Suprapubic skin (tissue), 3 donors: ENCODE data around the gene CDC25C.

Experiments used
- POLR2AphosphoS5 ChIP-seq, 3 donors: sonication (generic); formaldehyde crosslinking; IDR thresholded peaks; one replicate each; pipeline ENCODE4 v1.6.1; 2017; ENCODE audit warnings: antibody characterized with exemption in 3 of 3
- TF ChIP-seq, protein P1 (sequence below), 2 donors: fragments of 200-600 bp in 1 of 2; fragments of 450-650 bp in 1 of 2; sonication (generic) in 1 of 2; IDR thresholded peaks; one replicate each; pipeline ENCODE4 v1.5.1; 2016 to 2019; ENCODE audit warnings: antibody characterized with exemption in 2 of 2, mild to moderate bottlenecking in 1 of 2, moderate library complexity in 1 of 2

DNA sequence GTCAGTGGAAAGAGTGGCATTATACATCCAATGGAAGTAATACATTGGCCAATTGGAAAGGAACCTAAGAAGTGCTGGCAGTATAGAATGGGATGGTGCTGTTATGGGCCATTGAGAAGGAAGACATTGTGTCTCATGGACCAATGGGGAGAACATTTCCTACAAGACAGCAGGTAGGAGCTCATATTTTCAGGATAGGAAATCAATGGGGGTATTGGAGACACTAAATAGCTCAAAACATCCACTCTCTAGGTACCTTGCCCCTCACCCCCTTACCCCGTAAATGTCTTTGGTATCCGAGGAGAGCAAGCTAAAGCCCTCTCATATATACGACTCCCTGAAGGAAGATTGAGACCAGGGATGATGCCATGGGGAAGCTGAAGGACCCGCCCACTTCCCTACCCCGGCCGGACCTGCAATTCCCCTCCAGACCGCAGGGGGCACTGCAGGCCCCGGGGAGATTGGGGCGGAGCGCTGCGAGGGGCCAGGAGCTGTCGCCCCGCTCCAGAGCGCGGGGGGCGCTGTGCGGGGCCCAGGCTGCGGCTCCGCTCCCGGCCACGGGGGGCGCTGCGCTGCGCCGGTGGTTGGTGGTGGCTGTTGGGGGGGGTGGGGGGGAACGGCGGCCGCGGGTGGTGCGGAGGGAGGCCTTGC, 20.6 kb upstream of the CDC25C start, which contains the start of gene KDM3B:
- TF ChIP-seq POLR2AphosphoS5 (IDR thresholded peaks at IDR 0.05), result peak in 1 of 3 donors; percentile 53
- TF ChIP-seq, protein P1, sequence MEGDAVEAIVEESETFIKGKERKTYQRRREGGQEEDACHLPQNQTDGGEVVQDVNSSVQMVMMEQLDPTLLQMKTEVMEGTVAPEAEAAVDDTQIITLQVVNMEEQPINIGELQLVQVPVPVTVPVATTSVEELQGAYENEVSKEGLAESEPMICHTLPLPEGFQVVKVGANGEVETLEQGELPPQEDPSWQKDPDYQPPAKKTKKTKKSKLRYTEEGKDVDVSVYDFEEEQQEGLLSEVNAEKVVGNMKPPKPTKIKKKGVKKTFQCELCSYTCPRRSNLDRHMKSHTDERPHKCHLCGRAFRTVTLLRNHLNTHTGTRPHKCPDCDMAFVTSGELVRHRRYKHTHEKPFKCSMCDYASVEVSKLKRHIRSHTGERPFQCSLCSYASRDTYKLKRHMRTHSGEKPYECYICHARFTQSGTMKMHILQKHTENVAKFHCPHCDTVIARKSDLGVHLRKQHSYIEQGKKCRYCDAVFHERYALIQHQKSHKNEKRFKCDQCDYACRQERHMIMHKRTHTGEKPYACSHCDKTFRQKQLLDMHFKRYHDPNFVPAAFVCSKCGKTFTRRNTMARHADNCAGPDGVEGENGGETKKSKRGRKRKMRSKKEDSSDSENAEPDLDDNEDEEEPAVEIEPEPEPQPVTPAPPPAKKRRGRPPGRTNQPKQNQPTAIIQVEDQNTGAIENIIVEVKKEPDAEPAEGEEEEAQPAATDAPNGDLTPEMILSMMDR (IDR thresholded peaks at IDR 0.05), result peak; percentile 100
